SK-N-SH treated with all-trans-retinoic acid at 6 μM for 48 hours (cell line): ENCODE data around the gene NARS2.
"Not testable (repeated sequence)": the region's sequence is repeated elsewhere in the genome, so short reads cannot be mapped to it uniquely, and the experiment has no call there.

ENCODE experiments used
- ARNTL ChIP-seq: fragments of 450-650 bp; formaldehyde crosslinking; IDR thresholded peaks from 2 replicates; pipeline ENCODE4 v1.5.0; 2020; ENCODE audit warnings: low read depth, mild to moderate bottlenecking, moderate library complexity, borderline replicate concordance
- CSDC2 ChIP-seq: fragments of 250-450 bp; sonication (Bioruptor Pico); IDR thresholded peaks from 2 replicates; pipeline ENCODE4 v1.5.0; 2020; ENCODE audit warnings: mild to moderate bottlenecking, moderate library complexity
- PPARA ChIP-seq: fragments of 250-450 bp; sonication (Bioruptor Pico); IDR thresholded peaks from 2 replicates; pipeline ENCODE4 v1.5.0; 2020; ENCODE audit warnings: mild to moderate bottlenecking, borderline replicate concordance
- RARB ChIP-seq: fragments of 250-450 bp; sonication (Bioruptor Pico); IDR thresholded peaks from 2 replicates; pipeline ENCODE4 v1.8.0; 2021; ENCODE audit warnings: mild to moderate bottlenecking, moderate library complexity
- TOX ChIP-seq: fragments of 250-450 bp; sonication (Bioruptor Pico); IDR thresholded peaks from 2 replicates; pipeline ENCODE4 v1.8.0; 2021; ENCODE audit warnings: mild to moderate bottlenecking, moderate library complexity, borderline replicate concordance
- ZC3H10 ChIP-seq: fragments of 250-450 bp; sonication (Bioruptor Pico); IDR thresholded peaks from 2 replicates; pipeline ENCODE4 v1.5.1; 2021; ENCODE audit warnings: mild to moderate bottlenecking, moderate library complexity
- ZFP3 ChIP-seq: fragments of 250-450 bp; sonication (Bioruptor Pico); IDR thresholded peaks from 2 replicates; pipeline ENCODE4 v1.5.0; 2020; ENCODE audit warnings: mild to moderate bottlenecking, moderate library complexity
- ZFP30 ChIP-seq: fragments of 450-650 bp; formaldehyde crosslinking; IDR thresholded peaks from 2 replicates; pipeline ENCODE4 v1.5.0; 2022; ENCODE audit warnings: mild to moderate bottlenecking, moderate library complexity
- ZNF565 ChIP-seq: fragments of 450-650 bp; formaldehyde crosslinking; conservative IDR thresholded peaks from 2 replicates; pipeline ENCODE4 v1.5.0; 2020; ENCODE audit warnings: low read depth, mild to moderate bottlenecking, moderate library complexity
- ZNF70 ChIP-seq: fragments of 450-650 bp; formaldehyde crosslinking; IDR thresholded peaks from 2 replicates; pipeline ENCODE4 v1.5.0; 2020; ENCODE audit warnings: mild to moderate bottlenecking, moderate library complexity
- TF ChIP-seq, protein P1 (sequence below): fragments of 250-450 bp; sonication (Bioruptor Pico); IDR thresholded peaks from 2 replicates; pipeline ENCODE4 v1.8.0; 2020; ENCODE audit warnings: mild to moderate bottlenecking, moderate library complexity, borderline replicate concordance
- TF ChIP-seq, protein P2 (sequence below): fragments of 250-450 bp; sonication (Bioruptor Pico); IDR thresholded peaks from 2 replicates; pipeline ENCODE4 v1.5.1; 2020; ENCODE audit warnings: low read depth, mild to moderate bottlenecking, moderate library complexity

DNA sequence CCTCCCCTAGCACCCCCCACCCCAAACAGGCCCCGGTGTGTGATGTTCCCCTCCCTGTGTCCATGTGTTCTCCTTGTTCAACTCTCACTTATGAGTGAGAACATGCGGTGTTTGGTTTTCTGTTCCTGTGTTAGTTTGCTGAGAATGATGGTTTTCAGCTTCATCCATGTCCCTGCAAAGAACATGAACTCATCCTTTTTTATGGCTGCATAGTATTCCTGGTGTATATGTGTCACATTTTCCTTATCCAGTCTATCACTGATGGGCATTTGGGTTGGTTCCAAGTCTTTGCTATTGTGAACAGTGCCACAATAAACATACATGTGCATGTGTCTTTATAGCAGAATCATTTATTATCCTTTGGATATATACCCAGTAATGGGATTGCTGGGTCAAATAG lies 22.9 kb upstream of the NARS2 start:
- not testable (repeated sequence) for TF ChIP-seq PPARA (CRISPR knock-in tag); RARB; ZFP30 (CRISPR knock-in tag); ARNTL (CRISPR knock-in tag); CSDC2; ZNF565 (CRISPR knock-in tag); ZNF70 (CRISPR knock-in tag); ZFP3 (CRISPR knock-in tag); ZC3H10 (CRISPR knock-in tag); TOX (CRISPR knock-in tag)
- TF ChIP-seq, protein P1, sequence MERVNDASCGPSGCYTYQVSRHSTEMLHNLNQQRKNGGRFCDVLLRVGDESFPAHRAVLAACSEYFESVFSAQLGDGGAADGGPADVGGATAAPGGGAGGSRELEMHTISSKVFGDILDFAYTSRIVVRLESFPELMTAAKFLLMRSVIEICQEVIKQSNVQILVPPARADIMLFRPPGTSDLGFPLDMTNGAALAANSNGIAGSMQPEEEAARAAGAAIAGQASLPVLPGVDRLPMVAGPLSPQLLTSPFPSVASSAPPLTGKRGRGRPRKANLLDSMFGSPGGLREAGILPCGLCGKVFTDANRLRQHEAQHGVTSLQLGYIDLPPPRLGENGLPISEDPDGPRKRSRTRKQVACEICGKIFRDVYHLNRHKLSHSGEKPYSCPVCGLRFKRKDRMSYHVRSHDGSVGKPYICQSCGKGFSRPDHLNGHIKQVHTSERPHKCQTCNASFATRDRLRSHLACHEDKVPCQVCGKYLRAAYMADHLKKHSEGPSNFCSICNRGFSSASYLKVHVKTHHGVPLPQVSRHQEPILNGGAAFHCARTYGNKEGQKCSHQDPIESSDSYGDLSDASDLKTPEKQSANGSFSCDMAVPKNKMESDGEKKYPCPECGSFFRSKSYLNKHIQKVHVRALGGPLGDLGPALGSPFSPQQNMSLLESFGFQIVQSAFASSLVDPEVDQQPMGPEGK (CRISPR knock-in tag) = not testable (repeated sequence)
- TF ChIP-seq, protein P2, sequence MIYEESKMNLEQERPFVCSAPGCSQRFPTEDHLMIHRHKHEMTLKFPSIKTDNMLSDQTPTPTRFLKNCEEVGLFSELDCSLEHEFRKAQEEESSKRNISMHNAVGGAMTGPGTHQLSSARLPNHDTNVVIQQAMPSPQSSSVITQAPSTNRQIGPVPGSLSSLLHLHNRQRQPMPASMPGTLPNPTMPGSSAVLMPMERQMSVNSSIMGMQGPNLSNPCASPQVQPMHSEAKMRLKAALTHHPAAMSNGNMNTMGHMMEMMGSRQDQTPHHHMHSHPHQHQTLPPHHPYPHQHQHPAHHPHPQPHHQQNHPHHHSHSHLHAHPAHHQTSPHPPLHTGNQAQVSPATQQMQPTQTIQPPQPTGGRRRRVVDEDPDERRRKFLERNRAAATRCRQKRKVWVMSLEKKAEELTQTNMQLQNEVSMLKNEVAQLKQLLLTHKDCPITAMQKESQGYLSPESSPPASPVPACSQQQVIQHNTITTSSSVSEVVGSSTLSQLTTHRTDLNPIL = not testable (repeated sequence)
